Activated T-helper 1 cell treated with Interleukin-2 at 50 U/mL for 16 hours (primary cell): ENCODE measurements around the gene PDZD2.
"Not testable (repeated sequence)": the region's sequence is repeated elsewhere in the genome, so short reads cannot be mapped to it uniquely, and the experiment has no call there.

Source experiments
- DNase-seq: peaks from one replicate; pipeline ENCODE4 v3.0.0-alpha.2; 2020; ENCODE audit warnings: low read depth

PDZD2 gene

DNA sequence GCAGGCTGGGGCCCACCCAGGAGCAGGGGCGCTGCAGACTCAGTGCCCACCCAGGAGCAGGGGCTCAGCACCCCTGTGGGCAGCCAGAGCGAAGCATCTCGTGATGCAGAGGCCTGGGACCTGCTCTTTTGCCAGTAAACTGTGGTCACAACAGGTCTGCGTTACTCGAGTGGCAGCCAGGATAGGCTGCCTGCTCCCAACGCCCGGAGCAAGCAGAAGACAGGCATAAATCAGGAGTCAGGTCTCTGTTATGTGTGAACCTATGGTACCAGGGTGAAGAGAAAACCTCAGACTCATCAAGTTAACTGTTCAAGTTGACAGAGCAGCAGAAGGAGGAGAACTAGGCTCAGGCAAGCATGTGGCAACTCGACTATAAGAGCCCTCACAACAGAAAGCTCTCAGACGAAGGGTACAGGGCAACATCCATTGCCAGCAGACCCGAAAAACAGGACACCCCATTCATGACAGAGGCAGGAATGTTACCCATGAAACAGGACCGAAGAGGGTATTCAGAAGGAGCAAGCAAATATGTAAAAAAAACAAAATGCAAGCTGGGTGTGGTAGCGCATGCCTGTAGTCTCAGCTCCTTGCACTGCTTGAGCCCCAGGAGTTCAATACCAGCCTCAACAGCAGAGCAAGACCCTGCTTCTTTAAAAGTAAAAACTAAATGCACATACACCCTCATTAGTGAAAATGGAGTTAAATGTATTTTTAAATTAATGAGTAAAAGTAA, 463.5 kb downstream of the PDZD2 start:
- DNase-seq: no peak

DNA sequence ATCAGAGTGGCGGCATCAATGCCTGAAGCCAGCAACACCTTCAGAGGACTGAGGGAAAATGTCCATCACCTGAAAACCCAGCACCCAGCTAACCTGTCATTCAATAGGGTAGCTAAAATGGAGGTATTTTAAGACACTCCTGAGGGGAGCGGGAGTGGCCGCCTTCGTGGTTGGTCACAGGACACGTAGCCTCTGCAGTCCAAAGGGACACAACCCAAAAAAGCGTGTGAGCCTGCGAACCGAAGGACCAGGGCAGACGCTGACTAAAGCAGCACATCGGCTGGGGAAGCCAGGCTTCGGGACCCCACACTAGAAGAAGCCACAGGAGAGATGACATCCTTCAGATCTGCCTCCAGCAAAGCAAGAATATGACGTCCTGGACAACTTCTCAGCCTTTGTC, 464.6 kb downstream of the PDZD2 start:
- DNase-seq: no peak

DNA sequence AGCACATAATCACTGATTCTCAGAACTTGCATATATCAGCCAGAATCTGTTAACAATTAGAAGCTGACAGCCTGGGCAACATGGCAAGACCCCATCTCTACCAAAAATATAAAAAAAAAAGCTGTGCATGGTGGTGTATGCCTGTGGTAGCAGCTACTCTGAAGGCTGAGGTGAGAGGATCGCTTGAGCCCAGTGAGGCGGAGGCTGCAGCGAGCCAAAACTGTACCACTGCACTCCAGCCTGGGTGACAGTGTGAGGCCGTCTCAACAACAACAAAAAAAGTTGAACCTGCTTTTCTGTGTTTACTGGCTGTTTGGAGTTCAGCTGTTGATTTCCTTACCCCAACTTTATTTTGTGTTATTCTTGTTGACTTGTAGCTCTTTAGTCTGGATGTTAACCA, 468.4 kb downstream of the PDZD2 start:
- DNase-seq: no peak

DNA sequence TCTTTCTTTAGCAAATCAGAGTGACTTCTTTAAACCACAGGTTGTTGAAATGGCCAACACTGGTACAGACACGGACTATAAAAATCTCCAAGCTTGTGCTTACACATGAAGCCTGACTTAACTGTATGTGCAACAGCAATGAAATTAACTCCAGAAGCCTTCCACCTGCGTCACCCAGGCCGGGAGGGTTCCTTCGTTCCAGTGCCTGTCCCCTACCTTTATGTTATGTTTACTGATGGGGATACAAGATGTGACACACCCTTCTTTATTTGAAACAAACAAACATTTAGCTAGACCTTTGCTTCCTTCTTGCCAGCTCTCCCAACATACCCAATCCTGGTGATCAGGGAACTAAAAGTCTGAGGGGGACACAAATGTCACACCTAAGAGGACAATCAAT, 469.2 kb downstream of the PDZD2 start:
- DNase-seq: no peak

DNA sequence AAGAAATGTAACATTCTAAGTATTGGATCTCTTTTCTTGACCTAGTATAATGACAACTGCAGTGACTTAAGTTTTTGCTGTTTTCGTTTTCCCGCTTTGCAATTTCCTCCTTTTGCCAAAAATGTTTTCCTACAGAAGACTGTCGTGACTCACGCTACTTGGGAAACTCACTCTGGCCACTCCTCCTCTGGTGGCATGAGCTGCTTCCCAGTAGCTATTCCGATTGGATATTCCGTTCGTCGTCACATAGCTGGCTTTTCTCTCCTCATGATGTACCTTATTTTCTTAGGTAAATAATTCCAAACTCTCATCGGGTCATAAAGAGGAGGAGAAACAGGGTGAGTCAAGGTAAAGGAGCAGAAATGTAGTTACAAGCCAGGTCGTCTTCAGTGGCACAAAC, 470.3 kb downstream of the PDZD2 start:
- DNase-seq: no peak

DNA sequence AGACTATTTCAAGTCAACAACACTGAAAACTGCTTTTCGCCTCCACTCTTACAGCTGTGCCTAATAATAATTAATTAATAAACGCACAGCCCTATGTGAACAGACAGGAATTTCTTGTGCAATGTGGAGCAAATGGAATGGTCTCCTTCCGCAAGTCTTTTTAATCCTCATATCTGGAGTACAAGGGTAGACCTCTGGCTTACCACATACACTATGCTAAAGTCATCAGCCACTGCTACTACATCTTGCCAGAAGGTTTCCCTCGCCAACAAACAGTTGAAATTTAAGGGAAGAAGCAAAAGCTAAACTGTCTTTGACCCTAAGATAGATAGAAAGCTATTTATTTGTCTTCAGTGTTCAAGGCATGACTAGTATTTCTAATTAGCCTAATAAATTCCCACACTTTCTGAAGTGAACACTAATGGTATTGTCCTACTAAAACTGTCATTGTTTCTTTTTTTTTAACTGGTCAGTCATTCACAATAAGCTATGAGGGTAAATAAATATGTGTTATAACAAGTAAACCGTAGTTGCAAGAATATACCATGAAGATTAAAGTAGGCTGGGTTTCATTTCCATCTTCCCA, 471.3 kb downstream of the PDZD2 start:
- DNase-seq: no peak

DNA sequence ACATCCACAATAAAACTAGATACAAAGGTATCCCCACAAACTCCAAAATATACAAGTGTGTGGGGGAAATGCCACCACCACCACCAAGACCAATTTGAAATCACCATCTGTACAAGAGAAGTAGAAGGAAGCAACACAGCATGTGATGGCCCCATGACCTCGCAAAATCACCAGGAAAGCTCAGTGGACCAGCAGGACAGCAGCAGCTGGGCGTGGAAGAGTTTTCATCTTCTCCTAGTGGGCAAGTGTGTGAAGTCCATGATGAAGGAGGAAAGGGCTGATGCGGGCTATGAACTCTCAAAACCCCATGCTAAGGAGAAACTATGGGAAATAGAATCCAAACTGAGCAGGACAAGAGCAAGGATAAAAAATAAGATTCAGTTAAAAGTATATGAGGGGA, 477.1 kb downstream of the PDZD2 start:
- DNase-seq: no peak

DNA sequence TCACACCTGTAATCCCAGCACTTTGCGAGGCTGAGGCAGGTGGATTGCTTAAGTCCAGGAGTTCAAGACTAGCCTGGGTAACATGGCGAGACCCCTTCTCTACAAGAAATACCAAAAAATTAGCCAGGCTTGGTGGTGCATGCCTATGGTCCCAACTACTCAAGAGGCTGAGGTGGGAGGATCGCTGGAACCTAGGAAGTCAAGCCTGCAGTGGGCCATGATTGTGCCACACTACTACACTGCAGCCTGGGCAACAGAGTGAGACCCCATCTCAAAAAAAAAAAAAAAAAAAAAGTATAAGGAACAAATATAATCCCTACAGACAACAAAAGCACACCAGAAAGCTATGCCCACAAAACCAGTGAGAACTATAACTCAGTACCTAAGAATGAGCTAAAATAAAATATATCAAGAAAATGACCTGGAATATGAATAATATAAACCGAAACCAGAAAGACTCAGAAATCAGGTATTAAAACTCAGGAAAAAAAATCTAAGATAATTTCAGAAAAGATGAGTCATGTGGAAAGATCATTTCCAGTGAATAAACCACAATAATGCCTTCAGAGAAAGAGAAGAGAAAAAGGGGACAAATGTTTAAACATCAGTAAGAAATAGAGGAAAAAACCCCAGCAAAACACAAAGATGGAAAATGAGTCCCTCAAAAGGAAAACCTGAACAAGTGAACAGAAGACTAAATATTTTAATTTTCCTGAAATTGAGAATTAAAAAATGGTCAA, 477.8 kb downstream of the PDZD2 start:
- no peak for DNase-seq

DNA sequence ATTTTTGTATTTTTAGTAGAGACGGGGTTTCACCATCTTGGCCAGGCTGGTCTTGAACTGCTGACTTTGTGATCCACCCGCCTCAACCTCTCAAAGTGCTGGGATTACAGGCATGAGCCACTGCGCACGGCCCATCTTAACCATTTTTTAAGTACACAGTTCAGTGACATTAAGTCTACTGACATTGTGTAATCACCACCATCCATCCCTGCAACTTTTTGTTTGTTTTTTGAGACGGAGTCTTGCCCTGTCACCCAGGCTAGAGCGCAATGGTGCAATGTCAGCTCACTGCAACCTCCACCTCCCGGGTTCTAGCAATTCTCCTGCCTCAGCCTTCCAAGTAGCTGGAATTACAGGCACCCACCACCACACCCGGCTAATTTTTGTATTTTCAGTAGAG, 480.0 kb downstream of the PDZD2 start:
- not testable (repeated sequence) for DNase-seq

DNA sequence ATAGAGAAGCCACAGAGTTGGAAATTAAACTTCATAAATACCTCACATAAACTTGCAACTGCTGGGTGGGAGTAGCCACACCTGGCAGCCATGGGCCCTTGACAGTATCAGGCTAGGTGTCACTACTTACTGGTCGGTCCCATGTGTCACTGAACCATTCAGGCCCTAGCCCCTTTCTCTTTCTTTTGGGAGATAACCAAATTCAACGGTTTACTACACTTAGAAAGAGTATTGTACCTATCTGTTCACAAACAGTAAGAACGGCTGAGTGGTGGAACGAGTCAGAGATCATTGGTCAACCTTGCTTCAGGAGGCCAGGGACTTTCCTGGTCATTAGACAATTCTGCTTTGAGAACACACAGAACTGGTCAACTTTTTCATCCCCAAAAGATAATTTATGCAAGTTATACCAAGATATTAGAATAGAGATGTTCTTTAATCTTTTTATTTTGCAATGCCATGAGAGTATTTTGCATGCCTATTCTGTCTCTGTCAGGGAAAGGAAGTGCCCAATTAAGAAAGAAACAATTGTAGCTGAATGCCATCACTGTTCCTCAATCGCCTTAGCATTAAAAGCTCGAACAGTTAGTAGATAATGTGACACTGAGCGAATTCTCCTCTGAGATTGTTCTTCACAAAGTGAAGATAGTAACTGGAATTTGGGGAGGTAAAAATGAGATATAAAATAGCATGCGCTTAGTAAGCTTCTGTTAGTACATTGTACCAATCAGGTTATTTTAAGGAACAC, 484.3 kb downstream of the PDZD2 start:
- DNase-seq: no peak

DNA sequence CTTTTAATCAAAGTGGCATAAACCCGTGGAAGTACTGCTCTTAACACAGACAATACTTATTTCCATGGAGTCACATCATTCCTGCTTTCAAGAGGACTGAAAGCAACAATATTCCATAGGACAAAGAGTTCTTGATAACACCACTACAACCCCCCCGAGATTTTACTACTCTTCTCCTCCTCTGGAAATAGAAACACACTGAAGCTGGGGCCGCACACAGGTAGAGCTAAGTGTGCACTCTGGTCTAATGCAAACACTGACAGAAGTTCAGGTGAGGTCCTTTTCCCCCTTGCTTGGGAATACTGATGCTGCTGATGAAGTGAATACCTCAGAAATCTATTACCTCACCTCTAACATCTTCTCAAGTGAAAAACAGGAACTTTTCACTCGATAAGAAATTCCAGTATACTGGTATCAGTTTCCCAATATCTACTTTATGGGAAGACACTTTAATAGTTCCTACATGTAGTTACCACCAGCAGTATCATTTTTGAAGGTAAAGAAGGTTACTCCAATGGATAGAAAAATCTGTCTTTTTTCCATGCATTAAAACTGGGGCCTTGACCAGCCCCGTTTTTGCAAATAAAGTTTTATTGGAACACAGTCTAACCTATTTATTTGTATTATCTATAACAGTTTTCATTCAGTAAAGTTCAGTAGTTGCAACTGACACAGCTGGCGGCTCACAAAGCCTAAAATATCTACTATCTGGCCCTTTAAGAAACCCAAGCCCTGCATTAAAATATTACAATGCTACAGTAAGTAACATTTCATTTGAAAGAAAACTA, 485.2 kb downstream of the PDZD2 start:
- DNase-seq: no peak

DNA sequence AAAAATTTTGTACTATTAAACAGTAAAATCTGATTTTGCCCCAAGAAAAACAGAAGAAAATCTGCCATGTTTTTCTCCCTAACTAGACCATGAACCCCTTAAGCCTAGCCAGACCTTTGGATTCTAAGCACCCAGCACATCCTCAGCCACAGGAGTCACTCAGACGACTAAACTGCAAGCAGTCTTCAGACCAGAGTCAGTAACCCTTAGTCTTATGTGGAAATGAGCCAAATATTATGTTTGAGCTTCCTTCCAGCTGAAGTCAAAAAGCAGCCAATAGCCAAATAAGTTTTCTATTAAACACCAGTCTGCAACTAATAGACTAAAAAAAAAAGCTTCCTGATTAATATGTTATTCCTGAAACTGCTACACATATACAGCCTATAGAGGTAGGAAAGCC, 487.8 kb downstream of the PDZD2 start:
- DNase-seq: no peak

DNA sequence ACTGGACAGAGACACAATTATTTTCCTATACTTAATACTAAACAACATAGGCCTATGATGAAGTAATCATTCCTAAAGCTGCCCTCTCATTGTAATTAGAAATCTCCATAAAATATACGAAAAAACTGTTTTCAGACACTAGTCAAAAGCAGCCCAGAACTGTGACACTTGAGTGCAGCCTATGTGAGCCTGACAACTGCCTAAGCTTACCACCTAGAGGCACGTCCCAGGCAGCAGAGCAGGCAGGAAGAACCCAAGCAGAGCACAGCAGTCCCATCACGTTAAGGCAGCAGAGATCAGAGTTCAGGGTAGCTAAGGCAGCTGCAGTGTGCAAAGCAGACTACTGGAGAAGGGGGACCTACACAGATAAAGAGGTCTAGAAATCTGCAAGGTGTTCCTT, 488.8 kb downstream of the PDZD2 start:
- DNase-seq: no peak

DNA sequence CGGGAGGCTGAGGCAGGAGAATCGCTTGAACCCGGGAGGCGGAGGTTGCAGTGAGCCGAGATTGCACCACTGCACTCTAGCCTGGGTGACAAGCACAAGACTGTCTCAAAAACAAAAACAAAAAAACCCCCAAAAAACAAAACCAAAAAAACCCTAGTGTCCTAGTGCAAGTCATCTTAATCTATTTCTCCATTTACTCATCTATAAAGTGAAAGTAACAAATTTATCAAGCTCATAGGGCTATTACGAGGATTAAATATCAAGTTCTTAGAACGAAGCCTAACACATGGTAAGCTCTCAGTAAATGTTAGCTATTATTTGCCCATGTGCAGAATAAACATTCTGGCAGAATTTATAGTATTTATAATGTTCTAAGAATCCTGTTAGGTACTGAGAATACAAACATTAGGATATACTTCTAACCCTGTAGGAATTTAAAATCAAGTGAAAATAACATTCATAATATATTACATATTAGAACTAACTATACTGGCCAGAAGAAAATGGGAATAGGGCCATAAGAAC, 490.2 kb downstream of the PDZD2 start:
- DNase-seq: no peak

DNA sequence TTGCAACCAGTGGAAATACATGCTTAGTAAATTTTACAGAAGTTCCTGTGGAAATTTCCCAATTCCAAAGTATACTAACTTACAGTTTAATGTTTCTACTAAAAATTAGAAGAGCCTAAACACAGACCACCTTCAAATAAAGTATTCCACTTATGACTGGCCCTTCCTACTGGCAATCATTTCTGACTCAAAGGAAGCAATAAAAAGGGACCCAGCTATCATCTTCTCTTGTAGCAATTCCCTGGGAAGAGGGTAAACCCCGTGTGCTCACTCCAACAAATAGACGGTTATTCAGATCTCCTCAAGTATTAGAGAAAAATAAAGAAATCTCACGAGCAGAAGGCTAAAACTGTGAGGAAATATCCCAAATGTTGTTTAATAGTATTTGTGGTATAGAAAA, 491.9 kb downstream of the PDZD2 start:
- DNase-seq: no peak

DNA sequence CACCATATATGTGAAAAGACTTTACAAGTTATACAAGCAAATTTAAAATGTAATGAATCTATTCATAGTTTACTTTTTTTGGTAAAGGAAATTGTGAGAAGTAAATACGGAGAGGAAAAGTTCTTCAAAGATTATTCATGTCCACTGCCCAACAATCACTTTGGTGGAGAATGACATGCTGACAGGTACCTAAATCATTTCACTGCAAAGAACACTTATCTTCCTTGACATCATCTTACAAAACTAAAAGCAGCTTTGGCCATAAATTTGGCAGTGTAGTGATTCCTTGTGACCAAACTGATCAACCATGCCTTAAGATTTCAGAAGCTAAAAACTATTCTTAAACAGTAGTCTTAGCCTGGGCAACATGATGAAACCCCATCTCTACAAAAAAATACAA, 492.7 kb downstream of the PDZD2 start:
- DNase-seq: no peak

DNA sequence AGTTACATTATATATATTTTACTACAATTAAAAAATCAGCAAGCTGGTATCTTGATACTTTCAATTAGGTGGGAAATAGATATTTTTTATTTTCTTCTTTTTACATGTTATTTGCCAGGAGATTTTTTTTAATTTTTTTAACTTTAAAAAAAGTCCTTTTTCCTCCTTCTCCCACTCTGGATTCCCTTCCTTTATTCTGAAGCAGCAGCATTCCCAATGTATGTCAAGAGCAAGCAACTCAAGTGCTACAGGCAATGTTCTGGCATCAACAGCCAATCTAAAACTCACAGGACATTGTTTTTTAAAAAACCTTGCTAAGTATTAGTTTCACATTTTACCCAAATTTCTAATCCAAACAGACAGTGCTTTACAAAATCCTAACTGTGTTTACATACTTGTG, 493.8 kb downstream of the PDZD2 start:
- DNase-seq: no peak

DNA sequence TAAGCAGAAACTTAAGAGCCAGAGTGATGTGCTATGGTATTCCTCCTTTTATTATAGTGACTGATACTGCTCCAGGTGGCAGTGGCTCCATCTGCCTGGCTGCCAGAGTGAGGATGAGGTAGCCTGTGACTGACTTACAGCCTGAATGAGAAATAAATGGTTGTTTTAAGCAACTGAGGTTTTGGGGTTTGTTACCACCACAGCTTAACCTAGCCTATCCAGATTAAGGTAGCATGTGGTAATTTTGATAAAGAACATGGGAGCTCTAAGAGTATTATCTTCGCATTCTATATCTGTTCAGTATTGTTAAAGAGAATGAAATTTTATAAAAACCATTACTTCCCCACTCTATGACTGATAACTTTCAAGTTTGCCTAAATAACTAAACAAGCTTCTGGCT, 496.2 kb downstream of the PDZD2 start:
- DNase-seq: no peak

DNA sequence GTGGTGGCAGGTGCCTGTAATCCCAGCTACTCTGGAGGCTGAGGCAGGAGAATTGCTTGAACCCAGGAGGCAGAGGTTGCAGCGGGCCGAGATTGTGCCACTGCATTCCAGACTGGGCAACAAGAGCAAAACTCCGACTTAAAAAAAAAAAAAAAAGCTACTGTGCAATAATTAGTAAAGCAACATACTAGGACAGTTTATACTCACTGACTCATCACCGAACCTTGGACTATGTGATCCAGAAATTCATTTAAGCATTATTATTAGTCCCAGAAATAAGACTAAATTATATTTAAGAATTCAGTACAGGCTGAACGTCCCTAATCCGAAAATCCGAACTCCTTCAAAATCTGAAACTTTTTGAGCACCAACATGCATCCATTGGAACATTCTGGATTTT, 497.4 kb downstream of the PDZD2 start:
- DNase-seq: no peak

DNA sequence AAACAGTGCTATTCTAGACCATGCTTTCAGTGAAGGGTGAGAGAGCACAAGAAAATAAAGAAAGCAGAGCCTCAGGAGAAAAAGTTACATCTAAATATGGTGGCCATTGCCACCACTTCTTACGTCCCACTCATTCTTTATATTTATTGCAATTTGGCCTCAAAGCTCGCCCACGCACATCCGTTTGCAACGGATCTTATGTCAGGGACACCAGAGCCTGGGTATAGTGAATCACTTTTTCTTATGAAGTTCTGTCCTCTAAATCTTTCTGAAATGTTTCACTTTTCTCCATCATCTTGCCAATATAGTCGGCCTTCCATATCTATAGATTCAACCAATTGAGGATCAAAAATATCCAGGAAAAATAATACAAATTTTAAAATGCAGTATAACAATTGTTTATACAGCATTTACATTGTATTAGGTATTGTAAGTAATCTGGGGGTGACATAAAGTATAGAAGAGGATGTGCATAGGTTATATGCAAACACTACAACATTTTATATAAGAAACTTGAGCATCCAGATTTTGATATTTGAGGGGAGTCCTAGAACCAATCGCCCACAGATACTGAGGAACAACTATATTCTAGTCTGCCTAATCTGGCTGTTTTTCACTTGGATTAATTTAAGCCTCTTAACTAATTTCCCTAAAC, 500.0 kb downstream of the PDZD2 start:
- DNase-seq: no peak
